NCI-H748 (cell line): Measurements from ENCODE around the gene KDF1.
"Not testable (repeated sequence)": the region's sequence is repeated elsewhere in the genome, so short reads cannot be mapped to it uniquely, and the experiment has no call there.

Experiments
- DNase-seq: peaks from one replicate; lab custom pipeline; 2025; ENCODE audit not compliant: unreplicated experiment; lab: John Stamatoyannopoulos, UW

The KDF1 gene

DNA sequence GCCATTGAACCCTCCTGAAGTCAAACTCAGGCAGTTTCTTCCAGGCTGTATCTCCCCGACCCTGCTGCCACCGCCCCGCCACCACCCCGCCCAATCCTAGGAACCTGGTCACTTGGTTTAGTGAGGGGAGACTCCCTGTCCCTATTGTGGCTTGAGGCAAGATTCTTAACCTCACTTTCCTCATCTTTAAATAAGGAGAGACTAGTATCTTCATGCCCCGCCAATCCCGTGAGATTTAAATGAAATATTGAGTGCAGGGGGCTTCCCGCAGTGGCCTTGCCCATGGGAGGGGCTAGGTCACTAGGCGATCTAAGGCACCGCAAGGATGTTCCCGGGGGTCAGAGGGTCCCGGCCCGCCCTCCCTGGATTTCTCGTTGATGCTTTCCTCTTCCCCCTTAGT is 998 bp downstream of the KDF1 start:
- no peak for DNase-seq

- DNase-seq = no peak
Measured at GRCh38 chr1:26957306-26957705, 3.0 kb downstream of the KDF1 start.

DNA sequence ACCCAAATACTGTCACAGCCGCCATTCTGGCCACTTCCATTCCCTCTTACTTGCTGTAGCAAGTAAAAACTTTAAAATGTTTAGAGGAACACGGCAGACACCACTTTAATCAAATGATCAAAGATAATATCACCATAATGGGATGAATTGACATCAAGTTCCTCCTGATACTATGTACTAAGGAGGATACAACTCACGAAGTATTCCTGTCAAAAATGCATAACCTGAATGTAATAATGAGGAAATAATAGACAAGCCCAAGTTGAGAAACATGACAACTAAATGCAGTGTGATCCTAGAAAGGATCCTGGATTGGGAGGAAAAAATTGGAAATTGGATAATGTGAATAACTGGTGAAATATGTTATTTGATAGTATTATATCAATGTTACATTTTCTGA is 3.9 kb downstream of the KDF1 start:
- no peak for DNase-seq

DNA sequence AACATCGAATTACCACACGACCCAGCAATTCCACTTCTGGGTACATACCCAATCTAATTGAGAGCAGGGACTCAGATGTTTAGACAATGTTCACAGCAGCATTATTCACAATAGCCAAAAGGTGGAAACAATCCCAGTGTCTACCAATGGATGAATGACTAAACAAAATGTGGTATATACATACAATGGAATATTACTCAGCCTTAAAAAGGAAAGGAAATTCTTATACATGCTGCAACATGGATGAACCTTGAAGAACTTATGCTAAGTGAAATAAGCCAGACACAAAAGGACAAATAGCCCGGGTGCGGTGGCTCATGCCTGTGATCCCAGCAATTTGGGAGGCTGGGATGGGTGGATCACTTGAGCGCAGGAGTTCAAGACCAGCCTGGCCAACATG is 6.9 kb downstream of the KDF1 start:
- DNase-seq = no peak

DNA sequence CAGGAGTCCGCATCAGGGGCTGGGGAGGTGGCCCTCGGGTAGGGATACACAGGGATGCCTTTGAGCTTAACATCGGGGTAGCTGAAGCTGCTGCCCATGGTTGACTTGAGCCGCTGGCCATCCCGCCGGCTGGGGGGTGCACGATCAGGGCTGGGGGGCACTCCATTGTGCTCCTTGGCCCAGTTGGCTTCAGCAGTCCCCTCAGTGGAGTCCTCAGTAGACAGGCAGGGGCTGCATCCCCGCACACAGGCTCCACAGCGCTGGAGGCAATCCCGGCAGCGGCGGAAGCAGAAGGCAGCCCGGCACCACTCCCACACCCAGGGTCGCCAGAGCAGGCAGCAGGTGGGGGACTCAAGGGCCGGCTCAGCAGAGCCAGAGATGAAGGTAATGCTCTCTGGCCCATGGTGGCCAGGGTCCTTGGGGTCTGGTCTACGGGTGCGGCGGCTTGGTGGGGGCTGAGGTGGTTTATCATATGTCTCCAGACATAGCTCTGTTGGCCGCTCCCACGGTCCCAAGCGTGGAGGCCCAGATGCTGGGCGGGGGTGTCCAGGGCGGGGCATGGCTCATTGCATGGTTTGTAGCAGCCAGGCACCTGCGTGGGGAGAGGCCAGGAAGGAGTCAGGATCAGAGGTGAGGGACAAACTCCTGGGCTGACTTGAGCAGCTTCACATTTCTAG is 8.3 kb downstream of the KDF1 start:
- DNase-seq = no peak

DNA sequence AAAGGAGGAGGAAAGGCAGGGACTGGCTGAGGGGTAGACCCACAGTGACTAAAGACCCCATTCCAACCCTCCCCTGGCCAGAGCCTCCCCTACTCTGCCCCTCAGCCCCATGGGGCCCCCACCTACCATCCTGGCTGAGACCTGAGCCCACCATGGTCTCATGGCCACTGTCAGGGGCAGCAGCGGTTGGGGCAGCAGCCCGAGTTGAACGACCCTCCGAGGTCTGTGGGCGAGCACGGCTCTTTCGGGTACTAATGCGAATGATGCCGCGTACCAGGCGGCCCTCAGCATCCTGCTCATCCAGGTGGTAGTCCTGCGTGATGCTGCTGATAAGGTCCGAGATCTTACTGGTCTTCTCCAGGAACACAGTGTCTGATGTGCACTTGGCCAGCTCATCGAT is 9.1 kb downstream of the KDF1 start:
- no peak for DNase-seq

DNA sequence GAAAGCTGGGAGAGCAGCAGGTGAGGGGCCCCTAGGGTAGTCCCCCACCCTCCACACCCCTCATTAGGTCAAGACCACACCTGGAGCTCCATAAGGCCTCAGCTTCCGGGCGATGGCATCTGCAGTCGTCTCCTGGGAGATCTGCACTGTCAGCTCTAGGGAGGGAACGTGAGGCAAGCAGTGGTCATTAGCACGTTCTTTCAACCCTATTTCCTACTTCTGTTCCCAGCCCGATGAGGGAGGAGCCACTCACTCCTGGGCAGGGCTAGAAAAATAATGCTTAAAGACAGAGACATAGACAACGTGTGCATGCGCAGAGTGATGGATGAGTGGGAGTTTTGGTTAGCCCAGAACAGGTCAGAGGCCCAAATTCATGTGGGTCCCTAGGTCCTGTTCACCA is 9.7 kb downstream of the KDF1 start:
- DNase-seq = no peak

- no peak for DNase-seq
Measured at GRCh38 chr1:26949926-26950319, 10.3 kb downstream of the KDF1 start.

DNA sequence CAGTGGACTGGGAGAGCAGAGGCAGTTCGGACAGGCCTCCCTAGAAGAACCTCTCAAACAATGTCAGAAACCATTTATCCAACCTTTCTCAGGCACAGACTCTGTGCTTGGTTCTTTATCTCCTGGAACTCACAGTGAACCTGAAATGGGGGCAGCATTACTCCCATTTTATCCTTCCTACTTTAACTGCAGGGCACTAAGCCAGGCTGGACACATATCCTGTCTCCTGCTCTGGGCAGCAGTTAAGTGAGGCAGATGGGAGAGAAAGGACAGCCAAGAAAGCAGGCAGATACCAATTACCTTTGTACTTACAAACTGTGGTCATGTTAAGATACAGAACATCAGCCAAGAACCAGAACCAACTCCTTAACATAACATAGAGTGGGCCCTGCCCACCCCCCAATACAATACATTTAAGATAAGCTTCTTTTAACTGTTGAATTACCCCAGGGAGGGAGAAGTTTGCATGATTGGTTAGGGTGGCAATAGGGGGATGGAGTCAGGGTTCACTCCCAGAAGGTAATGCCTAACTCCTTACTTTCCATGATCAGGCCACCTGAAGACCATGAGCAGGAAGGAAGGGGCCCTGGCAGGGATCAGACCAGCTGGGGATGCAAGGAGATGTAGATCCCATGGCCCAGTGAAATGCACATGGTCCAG is 10.9 kb downstream of the KDF1 start:
- no peak for DNase-seq

GRCh38 chr1:26948725-26949057 is 11.6 kb downstream of the KDF1 start:
- not testable (repeated sequence) for DNase-seq

DNA sequence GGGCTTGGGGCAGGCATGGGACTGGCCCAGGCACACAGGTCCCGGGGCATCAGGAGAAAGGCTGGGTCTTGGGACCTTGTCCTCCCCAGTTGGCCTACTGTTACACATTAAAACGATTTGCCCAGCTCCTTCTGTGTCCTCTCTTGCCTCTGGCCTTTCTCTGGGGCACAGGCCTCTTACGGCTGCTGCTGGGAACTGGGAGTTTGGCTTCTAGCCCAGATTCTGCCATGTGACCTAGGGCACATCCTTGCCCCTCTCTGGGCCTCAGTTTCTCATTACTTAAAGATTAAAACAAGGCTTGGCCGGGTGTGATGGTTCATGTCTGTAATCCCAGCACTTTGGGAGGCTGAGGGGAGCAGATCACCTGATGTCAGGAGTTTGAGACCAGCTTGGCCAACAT is 14.0 kb downstream of the KDF1 start:
- no peak for DNase-seq

DNA sequence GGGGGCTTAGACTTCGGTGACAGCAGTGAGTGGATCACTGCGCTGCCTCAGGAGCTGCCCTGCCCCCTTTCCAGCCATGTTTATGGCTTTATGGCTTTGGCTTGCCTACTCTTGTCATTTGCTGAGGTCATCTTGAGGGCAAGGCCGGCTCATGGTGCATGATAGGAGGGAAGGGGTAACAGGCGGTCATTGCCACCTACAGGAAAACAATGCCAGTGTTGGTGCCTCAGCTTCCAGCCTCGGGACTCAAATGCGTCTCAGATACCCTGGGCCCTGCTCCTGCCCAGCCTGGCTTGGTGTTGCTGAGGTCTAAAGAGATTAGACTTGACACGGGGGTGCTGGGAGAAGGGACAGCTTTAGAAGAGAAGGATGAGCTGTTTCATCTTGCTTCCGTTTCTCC is 14.5 kb downstream of the KDF1 start:
- no peak for DNase-seq

DNA sequence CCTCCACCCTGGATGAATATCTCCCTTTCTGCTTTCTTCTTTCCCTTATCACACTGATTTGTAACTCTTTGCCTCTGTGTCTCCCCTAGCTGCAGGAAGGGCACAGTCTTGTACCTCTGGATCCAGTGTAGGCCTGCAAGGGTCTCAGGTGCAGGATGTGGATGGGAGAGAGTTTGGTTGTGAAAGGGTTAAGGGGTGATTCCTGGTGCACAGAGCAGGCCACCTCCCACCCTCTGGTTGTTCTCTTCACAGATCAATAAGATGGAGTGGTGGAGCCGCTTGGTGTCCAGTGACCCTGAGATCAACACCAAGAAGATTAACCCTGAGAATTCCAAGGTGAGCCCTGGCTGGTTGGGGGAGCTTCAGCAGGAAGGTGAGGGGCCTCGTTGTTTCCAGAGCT is 15.1 kb downstream of the KDF1 start:
- no peak for DNase-seq

GRCh38 chr1:26942656-26943055 is 17.6 kb downstream of the KDF1 start:
- DNase-seq = no peak

DNA sequence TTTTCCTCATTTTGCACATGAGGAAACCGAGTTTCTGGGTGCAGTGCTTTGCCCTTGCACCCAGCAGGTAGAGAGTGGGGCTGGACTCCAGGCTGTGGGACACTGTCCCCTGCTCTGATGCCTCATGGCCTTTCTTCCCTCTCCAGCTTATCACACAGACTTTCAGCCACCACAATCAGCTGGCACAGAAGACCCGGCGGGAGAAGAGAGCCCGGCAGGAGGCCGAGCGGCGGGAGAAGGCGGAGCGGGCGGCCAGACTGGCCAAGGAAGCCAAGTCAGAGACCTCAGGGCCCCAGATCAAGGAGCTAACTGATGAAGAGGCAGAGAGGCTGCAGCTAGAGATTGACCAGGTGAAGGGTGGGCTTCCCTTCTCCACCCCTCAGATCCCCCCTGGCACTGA is 19.0 kb downstream of the KDF1 start:
- DNase-seq = no peak

DNA sequence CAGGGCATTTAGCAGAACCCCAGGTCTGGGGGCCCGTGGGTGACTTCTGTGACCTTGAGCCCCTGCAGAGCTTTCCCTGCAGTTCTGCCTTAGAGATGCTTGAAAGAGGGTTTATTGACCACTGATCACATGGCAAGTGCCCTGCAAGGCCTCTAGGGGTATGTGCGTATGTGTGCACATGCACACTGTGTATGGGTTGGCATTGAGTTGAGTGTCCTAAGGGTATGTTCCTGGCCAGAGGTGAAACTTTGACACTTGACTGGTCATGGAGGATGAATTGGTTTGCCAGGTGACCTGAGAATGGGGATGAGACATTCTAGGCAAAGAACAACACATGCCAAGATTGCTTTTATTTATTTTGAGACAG is 21.6 kb downstream of the KDF1 start:
- no peak for DNase-seq

DNA sequence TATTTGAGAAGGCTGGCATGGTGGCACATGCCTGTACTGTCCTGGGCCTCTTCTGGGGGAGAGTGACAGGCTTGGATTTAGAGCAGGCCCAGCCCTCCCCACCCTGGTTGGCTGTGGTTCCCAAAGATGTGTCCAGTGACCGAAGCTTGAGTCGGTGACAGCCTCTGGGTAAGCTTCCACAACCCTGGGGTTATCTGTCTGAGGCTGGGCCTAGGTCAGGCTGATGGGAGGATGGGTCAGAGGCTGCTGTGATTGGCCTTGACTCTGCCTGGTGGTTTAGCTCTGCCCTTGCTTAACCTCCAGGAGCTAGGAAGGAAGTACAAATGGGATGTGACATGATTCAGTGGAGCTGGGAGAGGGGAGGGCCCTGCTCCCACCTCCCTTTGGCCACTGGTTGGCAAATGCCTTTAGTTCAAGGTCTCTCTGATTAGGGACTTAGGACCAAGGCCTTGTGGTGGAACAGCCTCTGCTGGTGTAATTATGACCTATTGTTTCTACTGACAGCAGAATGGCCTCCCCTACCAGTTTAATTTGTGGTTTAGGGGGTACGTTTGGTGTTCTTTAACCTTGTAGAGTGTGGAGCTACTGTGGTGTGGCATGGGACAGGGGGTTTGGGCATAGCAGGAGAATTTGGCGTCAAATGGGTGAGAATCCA is 22.1 kb downstream of the KDF1 start:
- DNase-seq = no peak

DNA sequence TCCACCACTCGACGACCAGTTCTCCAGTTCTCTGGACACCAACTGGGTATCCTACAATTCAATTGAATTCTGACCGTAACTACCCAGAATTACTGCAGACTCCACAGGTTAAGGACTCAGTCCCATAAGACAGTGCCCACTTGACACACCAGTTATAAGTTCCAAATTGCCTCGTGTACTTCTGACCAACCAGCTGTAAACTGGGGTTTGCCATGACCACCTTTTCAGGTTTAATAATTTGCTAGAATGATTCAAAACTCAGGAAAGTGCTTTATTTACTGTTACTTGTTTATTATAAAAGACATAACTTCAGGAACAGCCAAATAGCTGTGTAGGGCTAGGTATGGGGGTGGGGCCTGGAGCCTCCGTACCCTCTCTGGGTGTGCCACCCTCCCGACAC is 23.4 kb downstream of the KDF1 start:
- no peak for DNase-seq

DNA sequence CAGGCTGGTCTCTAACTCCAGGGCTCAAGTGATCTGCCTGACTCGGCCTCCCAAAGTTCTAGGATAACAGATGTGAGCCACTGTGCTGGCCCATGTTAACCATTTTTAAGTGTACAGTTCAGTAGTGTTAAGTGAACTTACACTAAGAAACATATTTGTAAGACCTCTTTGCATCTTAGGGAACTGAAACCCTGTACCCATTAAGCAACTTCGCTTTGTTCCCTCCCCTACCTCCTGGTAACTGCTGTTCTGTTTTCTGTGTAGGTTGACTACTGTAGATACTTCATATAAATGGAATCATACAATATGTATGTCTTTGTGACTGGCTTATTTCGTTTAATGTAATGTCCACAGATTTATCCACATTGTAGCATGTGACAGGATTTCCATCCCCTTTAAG is 27.7 kb downstream of the KDF1 start:
- DNase-seq = no peak

DNA sequence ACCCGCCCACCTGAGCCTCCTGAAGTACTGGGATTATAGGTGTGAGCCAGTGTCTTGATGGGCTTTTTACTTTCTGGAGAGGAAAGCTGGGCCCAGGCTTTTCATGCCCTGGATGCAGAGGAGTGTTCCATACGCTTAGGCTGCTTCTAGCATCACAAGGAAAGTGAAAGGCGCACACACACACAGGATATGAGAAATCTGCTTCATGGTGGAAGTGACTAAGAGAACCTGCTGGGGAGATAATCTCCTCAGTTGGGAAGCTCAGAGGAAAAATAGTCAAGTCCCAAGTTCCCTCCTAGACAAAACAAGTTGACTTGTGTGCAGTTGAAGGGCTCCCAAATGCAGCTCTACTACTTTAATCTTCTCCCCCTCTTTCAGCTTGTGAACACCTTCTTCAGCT is 36.6 kb downstream of the KDF1 start:
- DNase-seq = no peak

GRCh38 chr1:26922901-26923300 is 37.4 kb downstream of the KDF1 start:
- no peak for DNase-seq

DNA sequence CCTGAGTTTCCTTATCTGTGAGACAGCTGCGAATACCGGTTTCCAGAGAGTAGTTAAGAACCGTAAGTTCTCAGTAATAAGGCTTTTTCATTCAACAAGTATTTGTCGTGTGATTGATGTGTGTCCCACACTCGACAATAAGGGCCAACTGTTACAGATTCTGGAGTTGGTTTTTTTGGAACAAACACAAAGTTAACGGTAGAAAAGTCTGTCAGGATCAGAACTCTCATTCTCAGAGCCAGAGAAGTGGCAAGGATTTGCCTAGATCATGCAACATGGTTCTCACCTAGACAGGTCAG is 37.9 kb downstream of the KDF1 start:
- DNase-seq = no peak
